Mesodermal cell (in vitro differentiated cells): Measurements from ENCODE around the gene AGRN.
A peak's percentile ranks its signal among the peaks of the same experiment; 100 is the strongest.
"Not testable (repeated sequence)": the region's sequence is repeated elsewhere in the genome, so short reads cannot be mapped to it uniquely, and the experiment has no call there.

Source experiments
- H3K27ac ChIP-seq: 2 replicates; pipeline ENCODE4 v1.7.0; 2013; ENCODE audit warnings: mild to moderate bottlenecking, low read depth, low read length, moderate library complexity; ENCODE audit not compliant: severe bottlenecking
- H3K36me3 ChIP-seq: 2 replicates; pipeline ENCODE4 v1.7.1; 2013; ENCODE audit warnings: mild to moderate bottlenecking, low read length, moderate library complexity; ENCODE audit not compliant: control insufficient read depth, insufficient read depth
- H3K4me1 ChIP-seq: one replicate; pipeline ENCODE4 v1.7.1; 2013; ENCODE audit warnings: mild to moderate bottlenecking, low read length; ENCODE audit not compliant: insufficient read depth, control insufficient read depth, poor library complexity, severe bottlenecking
- H3K4me3 ChIP-seq: 2 replicates; pipeline ENCODE4 v1.7.0; 2013; ENCODE audit warnings: low read length, control low read depth, mild to moderate bottlenecking; ENCODE audit not compliant: insufficient read depth, poor library complexity, severe bottlenecking; ENCODE audit errors: extremely low read depth
- H3K9me3 ChIP-seq: 2 replicates; pipeline ENCODE4 v1.7.1; 2013; ENCODE audit warnings: mild to moderate bottlenecking, low read length, moderate library complexity; ENCODE audit not compliant: control insufficient read depth
- WGBS, 2 experiments: methylation state at CpG; one replicate each; pipeline ENCODE4 v1.1.5; 2013; ENCODE audit warnings: missing lambda C conversion rate in 2 of 2; ENCODE audit not compliant: insufficient coverage in 2 of 2; 5-methylcytosine and 5-hydroxymethylcytosine counted together

AGRN gene

GRCh38 chr1:1069711-1070676 lies 50.1 kb downstream of the AGRN start:
- Histone ChIP-seq H3K4me3 (peak overlapping the region; percentile 59), H3K4me1 (peaks cover 2% of the 10 kb centered on the region), H3K27ac (no peak overlapping the region), H3K9me3 (no peaks in the 10 kb centered on the region), H3K36me3 (no peaks in the 10 kb centered on the region)
- 64 to 67% methylated on average over 29 to 39 of the region's 40 CpGs for WGBS, 2 experiments

- no peaks in the 10 kb centered on the region for H3K36me3 ChIP-seq
- WGBS, 2 experiments: 93% methylated on average over 21 to 47 of the region's 56 CpGs
- no peaks in the 10 kb centered on the region for H3K9me3 ChIP-seq
- H3K4me3 ChIP-seq: no peak overlapping the region
- H3K4me1 ChIP-seq: peaks cover 2% of the 10 kb centered on the region
- no peak overlapping the region for H3K27ac ChIP-seq
Observed at GRCh38 chr1:1071486-1072298, 51.8 kb downstream of the AGRN start.

GRCh38 chr1:1072299-1072848 lies 52.5 kb downstream of the AGRN start:
- Histone ChIP-seq H3K9me3 (no peaks in the 10 kb centered on the region), H3K4me1 (peaks cover 2% of the 10 kb centered on the region), H3K4me3 (no peak overlapping the region), H3K36me3 (no peaks in the 10 kb centered on the region), H3K27ac (no peak overlapping the region)
- WGBS, 2 experiments: 83 to 86% methylated on average over 18 to 21 of the region's 21 CpGs

- Histone ChIP-seq H3K36me3 (no peaks in the 10 kb centered on the region), H3K27ac (no peak overlapping the region), H3K4me1 (peaks cover 2% of the 10 kb centered on the region), H3K4me3 (no peak overlapping the region), H3K9me3 (no peaks in the 10 kb centered on the region)
- 85 to 88% methylated on average over 26 to 27 of the region's 28 CpGs for WGBS, 2 experiments
Observed at GRCh38 chr1:1072849-1073742, 53.2 kb downstream of the AGRN start.

- Histone ChIP-seq H3K4me3 (no peak within 1 kb of the TSS), H3K9me3 (no peaks in the 10 kb centered on the region), H3K27ac (no peak within 1 kb of the TSS), H3K36me3 (no peaks in the 10 kb centered on the region), H3K4me1 (no peaks in the 10 kb centered on the region)
- WGBS, 2 experiments: 88 to 91% methylated on average over 29 to 30 of the region's 35 CpGs
Observed at GRCh38 chr1:1073743-1074587, 54.0 kb downstream of the AGRN start, which contains the start of gene RNF223. Gene RNF223, minus strand, starts transcription at chr1:1074306. Its CDS starts 1,740 bp downstream, at chr1:1072566.

GRCh38 chr1:1074631-1075147 lies 54.8 kb downstream of the AGRN start:
- Histone ChIP-seq H3K9me3 (no peaks in the 10 kb centered on the region), H3K36me3 (no peaks in the 10 kb centered on the region), H3K4me3 (no peak overlapping the region), H3K4me1 (peaks cover 1% of the 10 kb centered on the region), H3K27ac (no peak overlapping the region)
- 90 to 96% methylated on average over 12 to 14 of the region's 14 CpGs for WGBS, 2 experiments

- WGBS, 2 experiments: 67 to 73% methylated on average over 13 to 18 of the region's 21 CpGs
Observed at GRCh38 chr1:1075148-1075935, 55.4 kb downstream of the AGRN start.

GRCh38 chr1:1077396-1077795 lies 57.5 kb downstream of the AGRN start:
- 60% methylated on average over 1 of the region's 21 CpGs; no CpG with 5 or more reads in 1 of the 2 experiments for WGBS, 2 experiments
- H3K36me3 ChIP-seq, H3K27ac ChIP-seq, H3K4me3 ChIP-seq, H3K9me3 ChIP-seq: not testable (repeated sequence)
- H3K4me1 ChIP-seq: peaks cover 12% of the 10 kb centered on the region

More at GRCh38 chr1:1075148-1075935, 55.4 kb downstream of the AGRN start:
- Histone ChIP-seq H3K36me3 (no peaks in the 10 kb centered on the region), H3K27ac (no peak overlapping the region), H3K4me1 (peaks cover 6% of the 10 kb centered on the region), H3K9me3 (no peaks in the 10 kb centered on the region), H3K4me3 (no peak overlapping the region)
